ENCODE results near the gene RANBP9. TPM values are rescaled to one million over a fixed set of nuclear protein-coding genes. Genes with fewer than 3 reads are reported as not detected.
A peak's percentile ranks its signal among the peaks of the same experiment; 100 is the strongest.

Gene RANBP9
- total and polyA plus RNA-seq, 9 of the 15 experiments (the other 6 are each of a cell fraction or from before 2014, with no cell fraction given), result 27.5 to 130 (median 61.5) TPM

GRCh38 chr6:13614926-13615791 is 96.5 kb downstream of the RANBP9 start, which contains the start of gene NOL7 (continued):
- peak; percentile 73 to 87 for TF ChIP-seq E2F6 (IDR thresholded peaks at IDR 0.05; ENCODE audit: borderline replicate concordance in 1 of 2, extremely low read depth in 1 of 2, insufficient read depth in 1 of 2, insufficient read length in 1 of 2, low read depth in 1 of 2, low read length in 1 of 2, poor library complexity in 1 of 2, severe bottlenecking in 1 of 2)
- peak; percentile 71 for TF ChIP-seq CREB3 (tag; conservative IDR thresholded peaks at IDR 0.05; ENCODE audit: low read depth)
- TF ChIP-seq NKRF (IDR thresholded peaks at IDR 0.05; ENCODE audit: borderline replicate concordance), result peak; percentile 100
- peak; percentile 82 to 97 for TF ChIP-seq SIN3A (IDR thresholded peaks at IDR 0.05; ENCODE audit: borderline replicate concordance in 2 of 2, control insufficient read depth in 1 of 2, low read depth in 2 of 2, low read length in 2 of 2)
- TF ChIP-seq ADNP (tag; IDR thresholded peaks at IDR 0.05), result no peak
- 0 out of 2 replicates have a peak, but pooled peaks have one; percentile 62 for TF ChIP-seq CC2D1A (IDR thresholded peaks at IDR 0.05)
- TF ChIP-seq E2F3 (CRISPR knock-in tag; IDR thresholded peaks at IDR 0.05), result no peak
- peak; percentile 27; the same call in 1 of the 2 replicates for TF ChIP-seq SMAD3 (CRISPR knock-in tag; conservative IDR thresholded peaks at IDR 0.05)
- TF ChIP-seq XRCC3 (IDR thresholded peaks at IDR 0.05), result no peak
- TF ChIP-seq ZNF830 (CRISPR knock-in tag; IDR thresholded peaks at IDR 0.05), result no peak; the same call in 1 of the 2 replicates
- no peak for TF ChIP-seq DEAF1 (CRISPR knock-in tag; IDR thresholded peaks at IDR 0.05)
- TF ChIP-seq MYC (IDR thresholded peaks at IDR 0.05; ENCODE audit: low read depth, low read length), result peak; percentile 100
- peak; percentile 99 for TF ChIP-seq MYC (CRISPR knock-in tag; IDR thresholded peaks at IDR 0.05; ENCODE audit: borderline replicate concordance, low read depth)
- no peak for TF ChIP-seq HDAC3 (IDR thresholded peaks at IDR 0.05; ENCODE audit: borderline replicate concordance, partially characterized antibody)
- TF ChIP-seq BRD4 (IDR thresholded peaks at IDR 0.05), result peak; percentile 76; the same call in 1 of the 2 replicates
- TF ChIP-seq RBFOX2 (IDR thresholded peaks at IDR 0.05; ENCODE audit: low read depth, low read length), result peak; percentile 100
- TF ChIP-seq ZSCAN32 (CRISPR knock-in tag; IDR thresholded peaks at IDR 0.05), result peak; percentile 44; the same call in 1 of the 2 replicates
- no peak for TF ChIP-seq ZNF347 (CRISPR knock-in tag; IDR thresholded peaks at IDR 0.05; ENCODE audit: low read depth)
- TF ChIP-seq ZFP36 (IDR thresholded peaks at IDR 0.05; ENCODE audit: low read depth, low read length, partially characterized antibody), result no peak
- TF ChIP-seq GABPB2 (CRISPR knock-in tag; conservative IDR thresholded peaks at IDR 0.05), result no peak
- TF ChIP-seq ETV5 (CRISPR knock-in tag; IDR thresholded peaks at IDR 0.05; ENCODE audit: low read depth), result peak; percentile 95
- TF ChIP-seq ZC3H8 (IDR thresholded peaks at IDR 0.05), result no peak

Data from K562 (cell line).